Esophagus squamous epithelium (tissue), 5 donors: ENCODE measurements around the gene MCIDAS. TPM values are rescaled to one million over a fixed set of nuclear protein-coding genes. Genes with fewer than 3 reads are reported as not detected.

ENCODE experiments used
- DNase-seq: peaks from one replicate; lab custom pipeline; 2025; lab: John Stamatoyannopoulos, UW
- H3K27ac ChIP-seq, 4 donors: fragments of 200-600 bp; sonication (generic); one replicate each; pipeline ENCODE4 v1.5.1; 2016 to 2019; ENCODE audit warnings: mild to moderate bottlenecking in 1 of 4
- H3K27me3 ChIP-seq, 4 donors: fragments of 200-600 bp; sonication (generic); 1 replicate in 3 of 4; 2 replicates in 1 of 4; pipeline versions ENCODE4 v1.5.1 to v1.6.0; 2017 to 2021; ENCODE audit warnings: antibody characterized with exemption in 1 of 4
- H3K36me3 ChIP-seq, 3 donors: fragments of 200-600 bp; sonication (generic); one replicate each; pipeline ENCODE4 v1.5.1; 2016 to 2019
- H3K4me1 ChIP-seq, 3 donors: fragments of 200-600 bp; sonication (generic); one replicate each; pipeline ENCODE4 v1.5.1; 2017 to 2019
- H3K4me3 ChIP-seq, 4 donors: fragments of 200-600 bp; sonication (generic); 1 replicate in 3 of 4; 2 replicates in 1 of 4; pipeline ENCODE4 v1.5.1; 2016 to 2019; ENCODE audit warnings: mild to moderate bottlenecking in 2 of 4, moderate library complexity in 1 of 4
- H3K9me3 ChIP-seq, 3 donors: fragments of 200-600 bp; sonication (generic); one replicate each; pipeline ENCODE4 v1.5.1; 2016 to 2019
- POLR2A ChIP-seq, 4 donors: fragments of 450-650 bp; IDR thresholded peaks; one replicate each; pipeline ENCODE4 v1.6.1; 2017; ENCODE audit warnings: antibody characterized with exemption in 4 of 4, mild to moderate bottlenecking in 4 of 4, moderate library complexity in 3 of 4
- WGBS, 2 donors: methylation state at CpG; one replicate each; pipeline ENCODE4 v1.1.5; 2018; 5-methylcytosine and 5-hydroxymethylcytosine counted together
- intact Hi-C: fragments of 100-400 bp; cut with DNase I; formaldehyde crosslinking; loops from one replicate; pipeline ENCODE4 v1.15.0; 2022
- total RNA-seq, 4 donors: library from RNA; depleted of rRNA; stranded (reverse); fragments of >200 nt; gene quantifications; one replicate each; pipeline ENCODE4 v1.1.0, GENCODE V29; 2016
- TF ChIP-seq, protein P1 (sequence below), 6 experiments: fragments of 450-650 bp in 4 of 6; fragments of 200-600 bp in 2 of 6; sonication (generic) in 2 of 6; IDR thresholded peaks; one replicate each; pipeline ENCODE4 v1.5.1; 2016 to 2019; ENCODE audit warnings: antibody characterized with exemption in 6 of 6, mild to moderate bottlenecking in 4 of 6, moderate library complexity in 4 of 6
- donor health status: DM: yes; HTN: yes; CAD: no.

MCIDAS gene
- total RNA-seq, 4 donors from 2014 or later: not detected

DNA sequence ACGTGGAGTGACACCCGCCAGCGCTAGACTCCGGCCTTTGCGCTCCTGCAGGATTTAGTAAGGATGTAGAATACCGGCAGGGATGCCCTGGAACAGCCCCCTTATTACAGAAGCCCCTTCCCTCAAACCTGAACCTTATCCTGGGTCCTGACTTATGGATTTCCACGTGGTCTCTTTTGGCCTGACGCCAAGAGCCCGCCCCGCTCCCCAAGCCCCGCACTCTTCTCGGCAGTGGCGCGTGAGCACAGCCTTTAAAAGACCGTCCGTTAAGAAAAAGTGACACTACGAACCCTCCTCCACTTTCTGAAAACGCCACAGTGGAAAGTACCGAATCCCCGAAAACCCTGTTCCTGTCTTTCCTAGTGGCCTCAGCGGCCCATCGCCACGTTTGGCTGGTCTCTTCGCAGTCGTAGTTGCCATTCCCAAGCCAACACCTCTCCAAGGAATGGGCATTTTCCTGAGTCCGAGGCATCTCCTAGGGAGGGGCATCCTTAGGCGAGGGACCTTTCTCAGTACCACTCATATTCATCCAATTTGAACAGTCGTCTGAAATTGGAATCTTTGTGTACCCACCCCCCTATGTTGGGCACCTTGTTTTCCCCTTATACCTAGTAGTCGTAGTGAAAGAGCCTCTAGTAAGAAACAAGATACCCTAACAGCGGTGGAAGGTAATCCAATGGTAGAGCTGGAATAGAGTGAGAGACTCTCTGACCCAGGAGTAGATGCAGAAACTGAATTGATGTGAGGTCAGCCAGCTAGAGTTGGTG is 732 bp upstream of the MCIDAS start:
- intact Hi-C loops: no loop called here
- H3K9me3 ChIP-seq: no peaks in the 10 kb centered on the region
- DNase-seq: no peak
- H3K4me1 ChIP-seq: peaks cover 35 to 51% (median 36%) of the 10 kb centered on the region in 3 donors
- H3K4me3 ChIP-seq: peak overlapping the region; percentile 38 to 63 (median 47)
- no peak for TF ChIP-seq POLR2A (IDR thresholded peaks at IDR 0.05)
- TF ChIP-seq, protein P1, sequence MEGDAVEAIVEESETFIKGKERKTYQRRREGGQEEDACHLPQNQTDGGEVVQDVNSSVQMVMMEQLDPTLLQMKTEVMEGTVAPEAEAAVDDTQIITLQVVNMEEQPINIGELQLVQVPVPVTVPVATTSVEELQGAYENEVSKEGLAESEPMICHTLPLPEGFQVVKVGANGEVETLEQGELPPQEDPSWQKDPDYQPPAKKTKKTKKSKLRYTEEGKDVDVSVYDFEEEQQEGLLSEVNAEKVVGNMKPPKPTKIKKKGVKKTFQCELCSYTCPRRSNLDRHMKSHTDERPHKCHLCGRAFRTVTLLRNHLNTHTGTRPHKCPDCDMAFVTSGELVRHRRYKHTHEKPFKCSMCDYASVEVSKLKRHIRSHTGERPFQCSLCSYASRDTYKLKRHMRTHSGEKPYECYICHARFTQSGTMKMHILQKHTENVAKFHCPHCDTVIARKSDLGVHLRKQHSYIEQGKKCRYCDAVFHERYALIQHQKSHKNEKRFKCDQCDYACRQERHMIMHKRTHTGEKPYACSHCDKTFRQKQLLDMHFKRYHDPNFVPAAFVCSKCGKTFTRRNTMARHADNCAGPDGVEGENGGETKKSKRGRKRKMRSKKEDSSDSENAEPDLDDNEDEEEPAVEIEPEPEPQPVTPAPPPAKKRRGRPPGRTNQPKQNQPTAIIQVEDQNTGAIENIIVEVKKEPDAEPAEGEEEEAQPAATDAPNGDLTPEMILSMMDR (IDR thresholded peaks at IDR 0.05): no peak
- 15 to 18% methylated on average over 26 to 30 of the region's 30 CpGs for WGBS, 2 donors
- no peak overlapping the region for H3K27ac ChIP-seq
- H3K36me3 ChIP-seq: no peaks in the 10 kb centered on the region
- peaks cover 7 to 100% (median 31%) of the 10 kb centered on the region in 4 donors for H3K27me3 ChIP-seq

DNA sequence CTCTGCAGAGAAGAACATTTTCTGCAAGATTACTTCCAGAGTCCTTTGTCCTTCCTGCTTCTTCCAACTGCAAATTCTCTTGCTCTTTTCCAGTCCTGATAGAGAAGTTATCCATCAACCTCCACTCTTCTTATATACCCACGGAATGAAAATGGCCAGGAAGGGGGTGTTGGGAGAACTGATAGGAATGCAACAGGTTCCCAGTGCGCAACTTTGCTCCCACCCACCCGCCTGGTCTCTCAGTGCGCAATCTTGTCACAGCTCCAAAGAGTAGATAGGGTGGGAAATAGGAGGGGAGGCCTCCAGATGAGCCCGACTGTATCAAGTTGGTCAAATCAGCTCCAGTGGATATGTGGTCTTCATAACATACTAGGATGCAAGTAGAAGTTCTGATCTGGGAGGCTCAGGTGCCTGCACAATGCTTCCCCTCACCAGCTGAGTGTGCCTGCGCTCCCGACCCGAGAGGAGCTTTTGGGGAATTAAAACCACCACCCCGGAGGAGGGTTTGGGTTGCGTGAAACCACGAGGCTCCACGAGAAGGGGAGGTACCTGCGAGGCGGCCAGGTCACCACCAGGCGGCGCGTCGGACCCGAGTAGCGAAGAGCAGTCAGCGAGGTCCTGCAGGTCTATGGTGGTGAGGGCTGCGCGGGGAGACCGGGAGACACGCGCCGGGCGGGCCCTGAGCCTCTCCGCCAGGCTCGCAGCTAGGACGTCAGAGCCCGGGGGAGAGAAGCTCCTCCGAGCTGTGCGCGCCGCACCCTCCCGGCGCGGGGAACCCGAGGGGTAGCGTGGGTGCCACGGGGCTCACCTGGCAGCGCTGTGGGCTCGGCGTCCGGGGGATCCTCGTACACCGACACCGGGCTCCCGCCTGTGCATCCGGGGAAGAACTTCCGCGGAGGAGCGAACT is 835 bp downstream of the MCIDAS start:
- peaks cover 7 to 100% (median 34%) of the 10 kb centered on the region in 4 donors for H3K27me3 ChIP-seq
- H3K4me1 ChIP-seq: peaks cover 20 to 39% (median 22%) of the 10 kb centered on the region in 3 donors
- TF ChIP-seq POLR2A (IDR thresholded peaks at IDR 0.05): no peak
- TF ChIP-seq, protein P1 (IDR thresholded peaks at IDR 0.05): peak in 5 of 6 experiments; percentile 40 to 77 (median 61)
- WGBS, 2 donors: 6 to 17% methylated on average over 9 to 12 of the region's 54 CpGs
- H3K9me3 ChIP-seq: no peaks in the 10 kb centered on the region
- intact Hi-C loops: no loop called here
- peak overlapping the region; percentile 38 to 63 (median 47) for H3K4me3 ChIP-seq
- no peaks in the 10 kb centered on the region for H3K36me3 ChIP-seq
- no peak for DNase-seq
- no peak overlapping the region for H3K27ac ChIP-seq

DNA sequence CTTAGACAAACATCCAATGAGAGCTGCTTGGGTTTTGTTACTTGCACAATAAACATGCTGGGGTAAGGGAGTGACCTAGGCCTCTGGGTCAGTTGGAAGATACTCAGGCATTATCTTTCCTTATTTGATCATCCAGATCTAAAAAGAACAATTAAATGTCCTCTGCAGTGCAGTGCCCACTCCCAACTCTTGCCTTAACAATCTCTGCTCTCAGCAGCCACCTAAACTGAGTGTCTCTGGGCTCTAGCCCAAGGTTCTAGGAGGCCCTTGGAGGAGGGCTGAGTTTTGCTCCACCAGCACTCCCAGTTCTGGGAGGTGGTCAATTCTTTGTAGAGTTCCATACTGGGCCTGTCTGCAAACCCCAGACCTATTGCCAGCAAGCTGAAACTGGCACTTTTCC is 1.8 kb downstream of the MCIDAS start:
- Histone ChIP-seq H3K27me3 (peaks cover 4 to 100% (median 40%) of the 10 kb centered on the region in 4 donors), H3K4me1 (peaks cover 17 to 40% (median 20%) of the 10 kb centered on the region in 3 donors), H3K4me3 (no peak overlapping the region), H3K36me3 (no peaks in the 10 kb centered on the region), H3K27ac (no peak overlapping the region), H3K9me3 (no peaks in the 10 kb centered on the region)
- intact Hi-C loops: no loop called here
- TF ChIP-seq POLR2A (IDR thresholded peaks at IDR 0.05): no peak
- TF ChIP-seq, protein P1 (IDR thresholded peaks at IDR 0.05): no peak
- no peak for DNase-seq

DNA sequence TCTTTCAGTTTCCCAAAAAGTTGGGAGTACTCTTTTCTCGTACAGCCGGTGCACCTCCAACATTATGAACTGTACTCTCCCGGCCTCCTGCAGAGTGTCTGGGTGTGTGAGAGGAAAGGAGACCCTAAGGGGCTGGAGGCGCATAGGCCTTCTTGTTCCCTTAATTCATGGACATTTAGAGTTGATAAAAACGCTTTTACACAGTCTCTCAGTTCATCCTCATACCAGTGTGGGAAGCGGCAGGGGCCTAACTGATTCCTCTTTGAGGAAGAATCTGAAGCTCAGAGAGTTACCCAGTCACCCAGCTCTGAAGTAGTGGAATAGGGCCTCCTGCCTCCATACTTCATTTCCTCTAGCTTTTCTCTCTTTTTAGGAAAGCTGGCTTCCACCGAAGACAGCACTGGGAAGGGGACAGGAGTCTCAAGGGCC is 3.3 kb downstream of the MCIDAS start:
- Histone ChIP-seq H3K36me3 (no peaks in the 10 kb centered on the region), H3K27me3 (peaks cover 0 to 98% (median 37%) of the 10 kb centered on the region in 4 donors), H3K27ac (no peak overlapping the region), H3K4me3 (peak overlapping the region in 1 of 4 donors; percentile 27), H3K4me1 (peaks cover 17 to 47% (median 22%) of the 10 kb centered on the region in 3 donors), H3K9me3 (no peaks in the 10 kb centered on the region)
- DNase-seq: no peak
- TF ChIP-seq, protein P1 (IDR thresholded peaks at IDR 0.05): no peak
- TF ChIP-seq POLR2A (IDR thresholded peaks at IDR 0.05): no peak
- 36 to 72% methylated on average over 5 to 7 of the region's 7 CpGs for WGBS, 2 donors
- intact Hi-C loops: no loop called here
